Colon (tissue), 2 donors: Measurements from ENCODE around the gene CADPS2.
"Not testable (repeated sequence)": the region's sequence is repeated elsewhere in the genome, so short reads cannot be mapped to it uniquely, and the experiment has no call there.

Source experiments
- FAIRE-seq: peaks from 2 replicates; lab custom pipeline; 2012; peaks lifted over from hg19 to GRCh38; lab: Jason Lieb, UNC
- donor health status: control.
- donor health status: control.

CADPS2 gene

GRCh38 chr7:122849957-122850328 lies 36.3 kb downstream of the CADPS2 start:
- no peak for FAIRE-seq

- no peak for FAIRE-seq
These were observed 36.8 kb downstream of the CADPS2 start for GRCh38 chr7:122849322-122849956.

GRCh38 chr7:122847871-122848473 lies 38.3 kb downstream of the CADPS2 start:
- no peak for FAIRE-seq

- FAIRE-seq = no peak
These were observed 39.7 kb downstream of the CADPS2 start for GRCh38 chr7:122846591-122846990.

- no peak for FAIRE-seq
These were observed 41.0 kb downstream of the CADPS2 start for GRCh38 chr7:122845286-122845685.

GRCh38 chr7:122844191-122844988 lies 41.9 kb downstream of the CADPS2 start:
- FAIRE-seq = no peak

GRCh38 chr7:122842971-122843370 lies 43.3 kb downstream of the CADPS2 start:
- FAIRE-seq = no peak

GRCh38 chr7:122836286-122836685 lies 50.0 kb downstream of the CADPS2 start:
- FAIRE-seq = not testable (repeated sequence)

GRCh38 chr7:122834571-122834942 lies 51.7 kb downstream of the CADPS2 start:
- not testable (repeated sequence) for FAIRE-seq

- no peak for FAIRE-seq
These were observed 52.2 kb downstream of the CADPS2 start for GRCh38 chr7:122833888-122834570.

GRCh38 chr7:122831436-122831835 lies 54.8 kb downstream of the CADPS2 start:
- FAIRE-seq = no peak

- FAIRE-seq = no peak
These were observed 56.3 kb downstream of the CADPS2 start for GRCh38 chr7:122829962-122830361.

GRCh38 chr7:122827763-122828162 lies 58.5 kb downstream of the CADPS2 start:
- no peak for FAIRE-seq

- FAIRE-seq = no peak
These were observed 72.4 kb downstream of the CADPS2 start for GRCh38 chr7:122813845-122814244.

GRCh38 chr7:122803851-122804250 lies 82.4 kb downstream of the CADPS2 start:
- FAIRE-seq = no peak

- no peak for FAIRE-seq
These were observed 82.9 kb downstream of the CADPS2 start for GRCh38 chr7:122803323-122803722.

GRCh38 chr7:122802301-122802751 lies 83.9 kb downstream of the CADPS2 start:
- no peak for FAIRE-seq

- no peak for FAIRE-seq
These were observed 94.2 kb downstream of the CADPS2 start for GRCh38 chr7:122791959-122792545.

GRCh38 chr7:122790591-122790990 lies 95.7 kb downstream of the CADPS2 start:
- no peak for FAIRE-seq

GRCh38 chr7:122790132-122790531 lies 96.1 kb downstream of the CADPS2 start:
- no peak for FAIRE-seq

- FAIRE-seq = no peak
These were observed 97.1 kb downstream of the CADPS2 start for GRCh38 chr7:122789156-122789555.

- FAIRE-seq = no peak
These were observed 115.4 kb downstream of the CADPS2 start for GRCh38 chr7:122770686-122771335.
